ENCODE results near the gene CTU2. TPM values are rescaled to one million over a fixed set of nuclear protein-coding genes. Genes with fewer than 3 reads are reported as not detected.

CTU2 gene
- total and polyA plus RNA-seq, 9 of the 15 experiments (the other 6 are each of a cell fraction or from before 2014, with no cell fraction given) = 1.3 to 105 (median 23.2) TPM

GRCh38 chr16:88688013-88688778 is 18.1 kb upstream of the CTU2 start (continued):
- TF ChIP-seq MNT (conservative IDR thresholded peaks at IDR 0.05) (peak in 1 of 2 experiments; percentile 77; a peak in 3 of 4 replicates), TCF7 (IDR thresholded peaks at IDR 0.05; ENCODE audit: borderline replicate concordance) (peak; percentile 90; the same call in 1 of the 2 replicates), HNRNPL (IDR thresholded peaks at IDR 0.05; ENCODE audit: low read depth, low read length) (peak; percentile 78; the same call in 1 of the 2 replicates), SMAD4 (CRISPR knock-in tag; conservative IDR thresholded peaks at IDR 0.05) (peak; percentile 94), ZNF217 (CRISPR knock-in tag; IDR thresholded peaks at IDR 0.05) (no peak), SMARCE1 (IDR thresholded peaks at IDR 0.05) (peak; percentile 97), PHF21A (IDR thresholded peaks at IDR 0.05; ENCODE audit: borderline replicate concordance, low read depth) (peak; percentile 79), ZKSCAN1 (IDR thresholded peaks at IDR 0.05; ENCODE audit: low read depth, low read length) (no peak), CREB3 (tag; conservative IDR thresholded peaks at IDR 0.05; ENCODE audit: low read depth) (no peak), NFRKB (IDR thresholded peaks at IDR 0.05; ENCODE audit: low read depth) (no peak), MTA3 (IDR thresholded peaks at IDR 0.05; ENCODE audit: borderline replicate concordance) (peak; percentile 88)
- TF ChIP-seq, protein P1, sequence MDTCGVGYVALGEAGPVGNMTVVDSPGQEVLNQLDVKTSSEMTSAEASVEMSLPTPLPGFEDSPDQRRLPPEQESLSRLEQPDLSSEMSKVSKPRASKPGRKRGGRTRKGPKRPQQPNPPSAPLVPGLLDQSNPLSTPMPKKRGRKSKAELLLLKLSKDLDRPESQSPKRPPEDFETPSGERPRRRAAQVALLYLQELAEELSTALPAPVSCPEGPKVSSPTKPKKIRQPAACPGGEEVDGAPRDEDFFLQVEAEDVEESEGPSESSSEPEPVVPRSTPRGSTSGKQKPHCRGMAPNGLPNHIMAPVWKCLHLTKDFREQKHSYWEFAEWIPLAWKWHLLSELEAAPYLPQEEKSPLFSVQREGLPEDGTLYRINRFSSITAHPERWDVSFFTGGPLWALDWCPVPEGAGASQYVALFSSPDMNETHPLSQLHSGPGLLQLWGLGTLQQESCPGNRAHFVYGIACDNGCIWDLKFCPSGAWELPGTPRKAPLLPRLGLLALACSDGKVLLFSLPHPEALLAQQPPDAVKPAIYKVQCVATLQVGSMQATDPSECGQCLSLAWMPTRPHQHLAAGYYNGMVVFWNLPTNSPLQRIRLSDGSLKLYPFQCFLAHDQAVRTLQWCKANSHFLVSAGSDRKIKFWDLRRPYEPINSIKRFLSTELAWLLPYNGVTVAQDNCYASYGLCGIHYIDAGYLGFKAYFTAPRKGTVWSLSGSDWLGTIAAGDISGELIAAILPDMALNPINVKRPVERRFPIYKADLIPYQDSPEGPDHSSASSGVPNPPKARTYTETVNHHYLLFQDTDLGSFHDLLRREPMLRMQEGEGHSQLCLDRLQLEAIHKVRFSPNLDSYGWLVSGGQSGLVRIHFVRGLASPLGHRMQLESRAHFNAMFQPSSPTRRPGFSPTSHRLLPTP (IDR thresholded peaks at IDR 0.05; ENCODE audit: borderline replicate concordance, extremely low read depth, insufficient read length) = no peak
- TF ChIP-seq, protein P2, sequence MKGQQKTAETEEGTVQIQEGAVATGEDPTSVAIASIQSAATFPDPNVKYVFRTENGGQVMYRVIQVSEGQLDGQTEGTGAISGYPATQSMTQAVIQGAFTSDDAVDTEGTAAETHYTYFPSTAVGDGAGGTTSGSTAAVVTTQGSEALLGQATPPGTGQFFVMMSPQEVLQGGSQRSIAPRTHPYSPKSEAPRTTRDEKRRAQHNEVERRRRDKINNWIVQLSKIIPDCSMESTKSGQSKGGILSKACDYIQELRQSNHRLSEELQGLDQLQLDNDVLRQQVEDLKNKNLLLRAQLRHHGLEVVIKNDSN (CRISPR knock-in tag; IDR thresholded peaks at IDR 0.05) = 0 out of 2 replicates have a peak, but pooled peaks have one; percentile 14
- TF ChIP-seq, protein P3, sequence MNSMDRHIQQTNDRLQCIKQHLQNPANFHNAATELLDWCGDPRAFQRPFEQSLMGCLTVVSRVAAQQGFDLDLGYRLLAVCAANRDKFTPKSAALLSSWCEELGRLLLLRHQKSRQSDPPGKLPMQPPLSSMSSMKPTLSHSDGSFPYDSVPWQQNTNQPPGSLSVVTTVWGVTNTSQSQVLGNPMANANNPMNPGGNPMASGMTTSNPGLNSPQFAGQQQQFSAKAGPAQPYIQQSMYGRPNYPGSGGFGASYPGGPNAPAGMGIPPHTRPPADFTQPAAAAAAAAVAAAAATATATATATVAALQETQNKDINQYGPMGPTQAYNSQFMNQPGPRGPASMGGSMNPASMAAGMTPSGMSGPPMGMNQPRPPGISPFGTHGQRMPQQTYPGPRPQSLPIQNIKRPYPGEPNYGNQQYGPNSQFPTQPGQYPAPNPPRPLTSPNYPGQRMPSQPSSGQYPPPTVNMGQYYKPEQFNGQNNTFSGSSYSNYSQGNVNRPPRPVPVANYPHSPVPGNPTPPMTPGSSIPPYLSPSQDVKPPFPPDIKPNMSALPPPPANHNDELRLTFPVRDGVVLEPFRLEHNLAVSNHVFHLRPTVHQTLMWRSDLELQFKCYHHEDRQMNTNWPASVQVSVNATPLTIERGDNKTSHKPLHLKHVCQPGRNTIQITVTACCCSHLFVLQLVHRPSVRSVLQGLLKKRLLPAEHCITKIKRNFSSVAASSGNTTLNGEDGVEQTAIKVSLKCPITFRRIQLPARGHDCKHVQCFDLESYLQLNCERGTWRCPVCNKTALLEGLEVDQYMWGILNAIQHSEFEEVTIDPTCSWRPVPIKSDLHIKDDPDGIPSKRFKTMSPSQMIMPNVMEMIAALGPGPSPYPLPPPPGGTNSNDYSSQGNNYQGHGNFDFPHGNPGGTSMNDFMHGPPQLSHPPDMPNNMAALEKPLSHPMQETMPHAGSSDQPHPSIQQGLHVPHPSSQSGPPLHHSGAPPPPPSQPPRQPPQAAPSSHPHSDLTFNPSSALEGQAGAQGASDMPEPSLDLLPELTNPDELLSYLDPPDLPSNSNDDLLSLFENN (IDR thresholded peaks at IDR 0.05; ENCODE audit: low read depth in 2 of 2, low read length in 2 of 2) = peak in 1 of 2 experiments; percentile 86; a peak in 2 of 4 replicates
- TF ChIP-seq, protein P4, sequence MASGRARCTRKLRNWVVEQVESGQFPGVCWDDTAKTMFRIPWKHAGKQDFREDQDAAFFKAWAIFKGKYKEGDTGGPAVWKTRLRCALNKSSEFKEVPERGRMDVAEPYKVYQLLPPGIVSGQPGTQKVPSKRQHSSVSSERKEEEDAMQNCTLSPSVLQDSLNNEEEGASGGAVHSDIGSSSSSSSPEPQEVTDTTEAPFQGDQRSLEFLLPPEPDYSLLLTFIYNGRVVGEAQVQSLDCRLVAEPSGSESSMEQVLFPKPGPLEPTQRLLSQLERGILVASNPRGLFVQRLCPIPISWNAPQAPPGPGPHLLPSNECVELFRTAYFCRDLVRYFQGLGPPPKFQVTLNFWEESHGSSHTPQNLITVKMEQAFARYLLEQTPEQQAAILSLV (tag; IDR thresholded peaks at IDR 0.05) = no peak
